Measurements from ENCODE around the gene MYOCD. TPM values are rescaled to one million over a fixed set of nuclear protein-coding genes. Genes with fewer than 3 reads are reported as not detected.

The MYOCD gene
- total and polyA plus RNA-seq, 2 of the 13 experiments (the other 11 are each of a cell fraction or from before 2014, with no cell fraction given): not detected

- H3K36me3 ChIP-seq (replicated peaks in 1 of 2; ENCODE audit: control insufficient read depth in 1 of 2, insufficient read depth in 2 of 2, low read length in 2 of 2): no peaks in the 10 kb centered on the region
- FAIRE-seq (no peak), ATAC-seq (no peak), DNase-seq (ENCODE audit: low spot score) (no peak)
- intact Hi-C loops (cut with micrococcal nuclease; ENCODE audit: unreplicated experiment): no loop called here
- H3K4me2 ChIP-seq (ENCODE audit: low read depth, low read length): no peak overlapping the region
- H3K9ac ChIP-seq (ENCODE audit: insufficient read depth, low read depth, low read length): no peak overlapping the region
- no peak overlapping the region for H2AFZ ChIP-seq (ENCODE audit: low read length)
- ChIA-PET POLR2A (no interaction called here), CTCF (ENCODE audit: low intra/inter-chr PET ratio, low total read pairs) (no interaction called here)
- H3K27me3 ChIP-seq (ENCODE audit: control insufficient read depth in 1 of 2, insufficient read depth in 2 of 2, low read length in 2 of 2): no peaks in the 10 kb centered on the region
- 45% methylated on average over 2 of the region's 2 CpGs for WGBS (ENCODE audit: low lambda C conversion rate)
- no peaks in the 10 kb centered on the region for H4K20me1 ChIP-seq (ENCODE audit: insufficient read depth, low read length)
- H3K4me1 ChIP-seq (ENCODE audit: insufficient read depth, low read length): no peaks in the 10 kb centered on the region
- H3K27ac ChIP-seq (ENCODE audit: extremely low read length, insufficient read depth, low read length): no peak overlapping the region
- H3K79me2 ChIP-seq (ENCODE audit: insufficient read depth, low read length): no peaks in the 10 kb centered on the region
- BruUV-seq (replicated peaks): no TSS peak
- in situ Hi-C loops (cut with HindIII; ENCODE audit: extremely low pct_ligation_motif_present, low pct_unique_long_range_greater_than_20kb): no loop called here
- peaks cover 22% of the 10 kb centered on the region; the same call in 1 of the 2 replicates for H3K9me3 ChIP-seq (ENCODE audit: low read length)
- H3K4me3 ChIP-seq (replicated peaks in 1 of 3; ENCODE audit: insufficient read depth in 1 of 3, low read depth in 2 of 3, low read length in 3 of 3): no peak overlapping the region
- TF ChIP-seq KLF12 (CRISPR knock-in tag; IDR thresholded peaks at IDR 0.05; ENCODE audit: borderline replicate concordance): no peak
- no peak for TF ChIP-seq KIAA2018 (CRISPR knock-in tag; IDR thresholded peaks at IDR 0.05; ENCODE audit: borderline replicate concordance)
- TF ChIP-seq SATB2 (CRISPR knock-in tag; IDR thresholded peaks at IDR 0.05): no peak
- no peak for TF ChIP-seq KDM4B (CRISPR knock-in tag; IDR thresholded peaks at IDR 0.05)
- TF ChIP-seq HBP1 (CRISPR knock-in tag; IDR thresholded peaks at IDR 0.05; ENCODE audit: low read depth): no peak
- 0 out of 4 replicates have a peak, but pooled peaks of 1 of the 2 experiments have one; percentile 8 for TF ChIP-seq MAFK (conservative IDR thresholded peaks at IDR 0.05 in 1 of 2, IDR thresholded peaks at IDR 0.05 in 1 of 2; ENCODE audit: low read length in 2 of 2)
- no peak for TF ChIP-seq MTA1 (CRISPR knock-in tag; IDR thresholded peaks at IDR 0.05; ENCODE audit: borderline replicate concordance)
- TF ChIP-seq U2AF1 (optimal IDR thresholded peaks at IDR 0.05; ENCODE audit: low read depth, low read length): no peak
- peak; percentile 71 for TF ChIP-seq NFE2L2 (IDR thresholded peaks at IDR 0.05; ENCODE audit: low read length)
- TF ChIP-seq MAF1 (CRISPR knock-in tag; IDR thresholded peaks at IDR 0.05; ENCODE audit: borderline replicate concordance): no peak
- no peak for TF ChIP-seq PRMT3 (CRISPR knock-in tag; IDR thresholded peaks at IDR 0.05; ENCODE audit: borderline replicate concordance, low read depth)
- TF ChIP-seq TCF7L2 (IDR thresholded peaks at IDR 0.05; ENCODE audit: low read depth, low read length): no peak
- TF ChIP-seq LBX2 (CRISPR knock-in tag; IDR thresholded peaks at IDR 0.05; ENCODE audit: borderline replicate concordance): no peak
- TF ChIP-seq ZNF629 (CRISPR knock-in tag; conservative IDR thresholded peaks at IDR 0.05): no peak
- TF ChIP-seq NPAS2 (CRISPR knock-in tag; IDR thresholded peaks at IDR 0.05; ENCODE audit: borderline replicate concordance): no peak
- TF ChIP-seq CHD2 (IDR thresholded peaks at IDR 0.05; ENCODE audit: low read depth, low read length): no peak
- TF ChIP-seq ISX (CRISPR knock-in tag; conservative IDR thresholded peaks at IDR 0.05): no peak
Observed at GRCh38 chr17:12814718-12815117, 149.0 kb downstream of the MYOCD start.

Measured in HepG2 (cell line).